Epithelial cell of esophagus (primary cell): ENCODE data around the gene FUNDC2.

Source experiments
- DNase-seq: peaks from one replicate; pipeline ENCODE4 v3.0.0; 2010; ENCODE audit warnings: low read depth
- H3K4me3 ChIP-seq: 2 replicates; pipeline ENCODE4 v1.5.1; 2011; ENCODE audit warnings: mild to moderate bottlenecking, low read length, control low read depth
- TF ChIP-seq, protein P1 (sequence below): IDR thresholded peaks from 2 replicates; pipeline ENCODE4 v1.5.1; 2011; ENCODE audit warnings: low read depth, mild to moderate bottlenecking, low read length, control low read depth, inconsistent platforms; ENCODE audit not compliant: insufficient read depth; ENCODE audit errors: missing control alignments

Gene FUNDC2

DNA sequence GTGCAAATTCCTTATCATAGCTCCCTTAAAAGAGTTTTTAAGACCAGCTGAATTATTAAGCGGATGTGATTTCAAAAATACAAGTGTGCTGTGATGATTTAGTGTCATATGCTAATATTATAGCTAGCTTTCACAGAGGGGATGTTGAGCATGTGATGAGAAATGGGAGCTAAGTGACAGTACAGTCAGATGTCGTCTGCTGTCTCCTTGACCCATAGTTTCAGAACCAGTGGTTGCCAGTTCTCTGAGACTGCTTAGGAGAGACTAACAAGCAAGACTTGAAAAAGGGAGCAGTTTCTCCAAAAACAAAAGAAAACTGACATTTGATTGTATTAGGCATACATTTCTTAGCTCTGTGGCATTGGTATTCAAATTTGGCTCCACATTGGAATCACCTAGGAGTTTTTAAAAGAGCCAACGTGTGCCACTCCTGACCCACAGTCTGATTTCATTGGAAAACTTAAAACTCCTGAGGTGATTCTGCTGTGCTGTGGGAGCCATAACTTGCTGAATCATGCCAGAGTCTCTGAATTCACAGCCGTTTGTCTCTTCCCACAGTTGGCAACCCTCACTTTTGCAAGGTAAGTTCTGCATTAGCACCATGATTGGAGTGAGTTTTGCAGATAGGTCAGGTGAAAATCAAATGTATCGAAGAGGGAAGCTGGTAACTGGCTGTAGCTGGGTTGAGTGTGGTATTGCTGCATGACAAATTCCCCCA lies 20.3 kb downstream of the FUNDC2 start:
- TF ChIP-seq, protein P1, sequence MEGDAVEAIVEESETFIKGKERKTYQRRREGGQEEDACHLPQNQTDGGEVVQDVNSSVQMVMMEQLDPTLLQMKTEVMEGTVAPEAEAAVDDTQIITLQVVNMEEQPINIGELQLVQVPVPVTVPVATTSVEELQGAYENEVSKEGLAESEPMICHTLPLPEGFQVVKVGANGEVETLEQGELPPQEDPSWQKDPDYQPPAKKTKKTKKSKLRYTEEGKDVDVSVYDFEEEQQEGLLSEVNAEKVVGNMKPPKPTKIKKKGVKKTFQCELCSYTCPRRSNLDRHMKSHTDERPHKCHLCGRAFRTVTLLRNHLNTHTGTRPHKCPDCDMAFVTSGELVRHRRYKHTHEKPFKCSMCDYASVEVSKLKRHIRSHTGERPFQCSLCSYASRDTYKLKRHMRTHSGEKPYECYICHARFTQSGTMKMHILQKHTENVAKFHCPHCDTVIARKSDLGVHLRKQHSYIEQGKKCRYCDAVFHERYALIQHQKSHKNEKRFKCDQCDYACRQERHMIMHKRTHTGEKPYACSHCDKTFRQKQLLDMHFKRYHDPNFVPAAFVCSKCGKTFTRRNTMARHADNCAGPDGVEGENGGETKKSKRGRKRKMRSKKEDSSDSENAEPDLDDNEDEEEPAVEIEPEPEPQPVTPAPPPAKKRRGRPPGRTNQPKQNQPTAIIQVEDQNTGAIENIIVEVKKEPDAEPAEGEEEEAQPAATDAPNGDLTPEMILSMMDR = no peak
- DNase-seq = no peak
- H3K4me3 ChIP-seq = no peak overlapping the region

DNA sequence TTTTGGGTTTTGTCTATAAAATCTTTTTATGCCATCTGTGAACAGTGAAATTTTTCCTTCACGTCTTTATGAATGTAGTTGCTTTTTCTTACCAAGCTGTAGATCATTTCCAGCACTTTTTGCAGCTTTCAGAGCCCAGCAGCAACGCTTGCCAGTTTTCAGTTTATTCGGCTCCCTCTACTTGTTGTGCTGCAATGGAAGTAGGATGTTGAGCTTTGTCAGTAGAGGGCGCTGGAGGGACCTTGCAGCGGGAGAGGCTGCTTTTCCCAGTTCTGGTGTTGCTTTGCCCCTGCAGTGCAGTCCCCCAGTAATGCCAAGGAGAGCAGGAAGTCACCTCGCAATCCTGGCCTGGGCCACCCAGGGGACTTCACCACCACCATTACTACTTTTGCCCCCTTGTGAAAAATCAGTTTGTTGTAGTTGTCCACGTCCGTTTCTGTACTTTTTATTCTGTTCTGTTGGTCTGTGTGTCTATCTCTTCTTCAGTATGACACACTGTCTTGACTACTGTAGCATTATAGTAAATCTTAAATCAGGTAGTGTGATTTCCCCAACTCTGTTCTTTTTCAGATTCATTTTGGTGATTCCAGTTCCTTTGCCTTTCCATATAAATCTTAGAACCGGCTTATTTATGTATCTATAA lies 22.5 kb downstream of the FUNDC2 start:
- peak; percentile 55 for DNase-seq
- H3K4me3 ChIP-seq = no peak overlapping the region
- TF ChIP-seq, protein P1 = peak; percentile 59

DNA sequence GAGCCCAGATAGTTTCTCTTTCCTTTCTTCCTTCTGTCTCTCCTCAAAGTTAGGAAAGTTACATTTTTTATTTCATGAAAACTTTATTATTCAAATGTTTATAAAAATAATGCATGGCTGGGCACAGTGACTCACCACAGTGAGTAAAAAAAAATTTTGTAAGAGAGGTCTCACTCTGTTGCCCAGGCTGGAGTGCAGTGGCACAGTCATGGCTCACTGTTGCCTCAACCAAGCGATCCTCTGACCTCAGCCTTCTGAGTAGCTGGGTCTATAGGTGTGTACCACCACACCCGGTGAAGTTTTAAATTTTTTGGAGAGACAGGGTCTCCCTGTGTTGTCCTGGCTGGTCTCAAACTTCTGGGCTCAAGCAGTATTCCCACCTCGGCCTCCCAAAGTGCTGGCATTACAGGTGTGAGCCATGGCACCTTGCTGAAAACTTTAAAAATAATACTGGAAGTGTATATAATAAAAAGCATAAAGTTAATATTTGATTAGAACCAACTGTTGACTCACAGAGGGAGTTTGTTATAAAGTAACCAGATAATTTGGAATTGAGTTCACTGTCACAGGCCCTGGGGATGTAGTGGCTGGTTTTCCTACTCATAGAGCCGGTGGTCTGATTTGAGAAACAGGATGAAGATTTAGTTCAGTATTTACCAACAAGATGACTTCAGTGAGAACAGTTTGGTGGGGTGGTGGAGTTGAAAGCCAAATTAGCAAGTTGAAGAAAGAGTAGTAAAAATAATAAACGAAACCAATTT lies 26.3 kb downstream of the FUNDC2 start:
- DNase-seq = no peak
- TF ChIP-seq, protein P1 = no peak
- H3K4me3 ChIP-seq = no peak overlapping the region

DNA sequence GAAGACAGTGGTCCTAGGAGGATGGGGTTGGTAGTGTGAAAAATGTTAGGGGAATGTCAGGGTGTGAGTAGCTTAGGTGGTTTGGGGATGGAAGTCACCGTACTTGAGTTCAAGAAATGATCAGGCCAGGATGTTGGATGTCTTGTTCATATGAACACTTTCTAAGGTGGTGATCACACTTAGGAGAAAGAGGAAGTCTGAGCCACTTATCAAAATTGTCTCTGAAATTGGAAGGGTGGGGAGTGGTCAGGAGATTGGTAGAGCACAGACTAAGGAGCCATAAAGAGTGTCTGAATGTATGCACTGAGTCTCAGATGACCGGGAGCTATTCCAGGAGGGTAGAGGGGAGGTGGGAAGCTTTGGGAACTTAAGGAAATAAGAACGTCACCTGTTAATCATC lies 27.0 kb downstream of the FUNDC2 start:
- no peak overlapping the region for H3K4me3 ChIP-seq
- TF ChIP-seq, protein P1 = no peak
- no peak for DNase-seq

DNA sequence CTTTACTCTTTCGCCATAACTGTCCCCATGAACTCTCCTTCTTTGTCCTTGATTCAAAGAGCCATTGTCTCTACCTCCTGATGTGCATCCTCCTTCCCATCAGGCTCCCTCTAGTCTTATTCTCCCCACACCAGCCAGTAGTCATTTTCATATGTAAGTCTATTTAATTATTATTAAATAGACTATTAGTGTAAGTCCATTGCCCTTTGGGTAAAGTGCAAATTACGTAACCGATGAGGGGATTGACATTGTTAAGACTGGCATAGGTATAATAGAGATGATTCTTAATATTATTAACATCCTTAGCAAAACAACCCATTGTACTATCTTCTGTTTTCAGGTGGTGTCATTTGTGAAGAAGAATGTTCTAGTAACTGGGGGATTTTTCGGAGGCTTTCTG lies 27.6 kb downstream of the FUNDC2 start:
- TF ChIP-seq, protein P1 = no peak
- DNase-seq = no peak
- H3K4me3 ChIP-seq = no peak overlapping the region

DNA sequence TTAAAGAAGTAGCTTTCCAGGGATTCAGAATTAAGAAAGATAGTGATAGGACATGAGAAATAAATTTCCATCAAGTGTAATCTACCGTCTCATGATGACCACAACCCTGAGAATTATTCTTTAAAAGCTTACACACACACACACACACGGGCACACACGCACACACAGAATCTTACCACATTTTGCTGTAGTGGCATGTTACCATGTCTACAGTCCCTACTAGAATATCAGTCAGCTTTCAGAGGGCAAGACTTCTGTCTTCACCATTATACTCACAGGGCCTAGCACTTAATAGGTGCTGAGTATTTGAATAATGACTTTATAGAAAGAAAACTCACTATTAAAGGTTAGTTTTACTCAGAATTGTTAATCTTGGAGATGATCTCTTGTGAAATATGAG lies 28.9 kb downstream of the FUNDC2 start:
- DNase-seq = no peak
- TF ChIP-seq, protein P1 = no peak
- no peak overlapping the region for H3K4me3 ChIP-seq

DNA sequence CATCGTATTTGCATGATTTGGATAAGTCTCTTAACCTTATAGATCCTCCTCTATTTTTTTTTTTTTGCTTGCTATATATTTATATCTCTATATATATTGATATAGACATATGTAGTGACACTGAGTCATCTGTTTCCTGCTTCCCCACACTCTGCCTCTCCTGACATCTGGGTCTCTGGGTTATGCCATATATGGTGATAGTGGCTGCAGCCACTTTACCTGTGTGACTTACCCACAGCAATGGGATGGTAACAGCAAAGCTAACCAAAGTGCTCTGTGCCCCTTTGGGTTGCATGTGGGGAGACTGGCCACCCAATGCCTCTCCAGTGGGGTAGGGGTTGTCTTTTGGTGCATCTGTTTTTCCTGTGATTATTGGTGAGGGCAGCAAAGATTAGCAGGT lies 29.8 kb downstream of the FUNDC2 start:
- TF ChIP-seq, protein P1 = no peak
- no peak for DNase-seq
- H3K4me3 ChIP-seq = no peak overlapping the region
